HG02870 (cell line): Measurements from ENCODE around the gene SHQ1.
"Not testable (repeated sequence)": the region's sequence is repeated elsewhere in the genome, so short reads cannot be mapped to it uniquely, and the experiment has no call there.

Experiments
- ATAC-seq: cut with Tn5 transposase; IDR thresholded peaks from one replicate; pipeline ENCODE4 v1.9.1; 2021; ENCODE audit warnings: mild to moderate bottlenecking, moderate library complexity; ENCODE audit not compliant: unreplicated experiment

SHQ1 gene

GRCh38 chr3:72722930-72723726 lies 125.1 kb downstream of the SHQ1 start:
- ATAC-seq: peak; percentile 88

DNA sequence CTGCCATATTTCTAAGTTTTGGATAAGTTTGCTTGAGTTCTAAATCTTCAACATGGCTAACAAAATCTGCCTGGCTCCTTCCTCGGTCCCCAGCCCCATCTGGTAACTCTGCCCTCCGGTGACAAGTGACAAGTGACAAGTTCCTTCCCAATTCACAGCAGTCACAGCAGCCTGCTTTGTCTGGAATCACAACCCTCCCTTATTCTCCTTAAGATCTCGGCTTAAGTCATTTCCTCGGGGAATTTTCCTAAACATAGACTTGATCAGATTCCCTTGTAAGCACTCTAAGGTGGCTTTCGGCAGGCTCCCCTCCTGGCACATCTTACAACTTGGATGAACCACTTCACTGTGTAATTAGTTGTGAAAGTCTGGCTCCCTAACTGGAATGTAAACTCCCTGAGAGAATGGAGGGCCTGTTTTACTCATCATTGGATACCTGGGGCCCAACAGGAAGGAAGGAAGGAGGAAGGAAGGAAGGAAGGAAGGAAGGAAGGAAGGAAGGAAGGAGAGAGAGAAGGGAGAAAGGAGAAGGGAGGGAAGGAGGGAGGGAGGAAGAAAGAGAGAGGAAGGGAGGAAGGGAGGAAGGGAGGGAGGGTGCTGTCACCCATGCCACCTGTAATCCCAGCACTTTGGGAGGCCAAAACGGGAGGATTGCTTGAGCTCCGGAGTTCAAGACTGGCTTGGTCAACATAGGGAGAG lies 126.4 kb downstream of the SHQ1 start:
- no peak for ATAC-seq

DNA sequence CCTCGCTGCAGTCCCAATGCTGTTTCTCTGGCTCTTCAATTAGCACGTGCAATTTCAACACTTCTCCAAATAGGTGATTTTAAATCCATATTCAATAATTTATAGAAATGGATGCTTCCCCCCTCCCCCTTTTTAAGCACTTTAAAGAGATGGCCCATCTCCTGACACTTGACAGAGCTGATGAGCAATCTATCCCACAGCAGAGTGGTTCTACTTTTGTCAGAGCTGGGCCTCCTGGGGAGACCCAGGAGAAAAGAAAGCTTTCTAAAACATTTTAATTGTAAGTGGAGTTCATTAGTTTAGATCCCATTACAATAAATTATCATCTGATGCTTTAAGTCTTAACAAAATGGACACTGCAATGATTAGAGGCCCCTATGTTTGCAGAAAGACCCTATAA lies 127.7 kb downstream of the SHQ1 start:
- no peak for ATAC-seq

DNA sequence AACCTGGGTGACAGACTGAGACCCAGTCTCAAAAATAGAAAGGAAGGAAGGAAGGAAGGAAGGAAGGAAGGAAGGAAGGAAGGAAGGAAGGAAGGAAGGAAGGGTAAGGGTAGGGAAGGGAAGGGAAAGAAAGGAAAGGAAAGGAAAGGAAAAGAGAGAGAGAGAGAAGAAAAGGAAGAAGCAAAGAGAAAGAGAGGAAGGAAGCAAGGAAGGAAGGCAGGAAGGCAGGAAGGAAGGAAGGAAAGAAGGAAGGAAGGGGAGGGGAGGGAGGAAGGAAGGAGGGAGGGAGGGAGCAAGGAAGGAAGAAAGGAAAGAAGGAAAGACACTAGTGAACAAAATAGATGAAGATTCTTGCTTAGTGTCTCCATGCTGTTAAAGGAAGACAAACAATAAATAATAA lies 129.1 kb downstream of the SHQ1 start:
- no peak for ATAC-seq

GRCh38 chr3:72714135-72714534 lies 134.1 kb downstream of the SHQ1 start:
- ATAC-seq: not testable (repeated sequence)

GRCh38 chr3:72710471-72710870 lies 137.8 kb downstream of the SHQ1 start:
- ATAC-seq: not testable (repeated sequence)

- no peak for ATAC-seq
These were observed 139.8 kb downstream of the SHQ1 start for GRCh38 chr3:72708441-72708840.

- ATAC-seq: no peak
These were observed 145.2 kb downstream of the SHQ1 start for GRCh38 chr3:72702997-72703396.

DNA sequence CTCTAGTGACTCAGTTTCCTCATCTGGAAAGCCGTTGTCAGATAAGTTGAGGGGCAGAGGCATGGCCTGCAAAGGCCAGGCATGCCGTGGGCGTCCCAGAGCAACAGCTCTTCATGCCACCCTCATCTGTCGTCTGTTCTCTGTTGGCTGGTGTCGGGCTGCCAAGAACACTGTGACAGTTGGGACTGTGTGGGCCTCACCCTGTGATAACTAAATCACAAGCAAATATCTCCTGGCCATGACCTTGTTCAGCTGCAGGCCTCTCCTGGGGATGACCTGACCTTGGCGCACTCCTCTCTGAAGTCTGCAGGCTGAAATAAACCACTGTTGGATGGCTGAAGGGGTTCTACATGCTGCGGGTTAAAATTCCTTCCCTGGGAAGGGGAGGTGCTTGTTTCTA lies 145.9 kb downstream of the SHQ1 start:
- ATAC-seq: no peak

- no peak for ATAC-seq
These were observed 148.1 kb downstream of the SHQ1 start for GRCh38 chr3:72700106-72700505.

DNA sequence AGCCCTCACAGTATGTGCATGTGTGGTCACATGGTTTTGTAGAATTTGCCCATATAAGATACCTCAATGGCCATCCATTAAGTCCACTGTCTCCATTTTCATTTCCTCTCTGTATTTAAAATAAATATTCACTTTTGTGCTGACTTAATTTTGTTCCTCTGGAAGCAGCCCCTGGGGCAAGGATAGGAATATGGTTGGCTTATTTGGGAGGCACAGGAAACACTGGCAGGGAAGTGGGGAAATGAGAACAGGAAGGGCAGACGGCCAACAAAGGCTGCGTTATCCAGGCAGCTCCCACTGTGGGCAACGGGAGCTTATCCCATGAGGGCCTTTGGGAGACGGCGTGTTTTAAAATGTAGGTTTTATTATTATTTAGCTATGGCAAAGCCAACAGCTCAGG lies 148.6 kb downstream of the SHQ1 start:
- ATAC-seq: no peak
